Body of pancreas (tissue), 4 donors: ENCODE data around the gene PARP2.

Experiments
- CTCF ChIP-seq, 7 experiments: fragments of 450-650 bp in 4 of 7; fragments of 200-600 bp in 3 of 7; sonication (generic) in 3 of 7; IDR thresholded peaks; one replicate each; pipeline ENCODE4 v1.5.1; 2016 to 2019; ENCODE audit warnings: antibody characterized with exemption in 7 of 7
- POLR2A ChIP-seq, 3 donors: fragments of 450-650 bp; IDR thresholded peaks; one replicate each; pipeline ENCODE4 v1.6.1; 2016; ENCODE audit warnings: antibody characterized with exemption in 3 of 3, mild to moderate bottlenecking in 2 of 3

GRCh38 chr14:20328705-20329104, 14.7 kb upstream of the PARP2 start:
- TF ChIP-seq POLR2A (IDR thresholded peaks at IDR 0.05) (no peak), CTCF (IDR thresholded peaks at IDR 0.05) (no peak)
